DOHH2 (cell line): ENCODE data around the gene MTHFSD.

Experiments
- CTCF ChIP-seq: fragments of 200-600 bp; sonication (generic); IDR thresholded peaks from one replicate; pipeline ENCODE4 v1.5.1; 2014; ENCODE audit warnings: antibody characterized with exemption, mild to moderate bottlenecking, low read depth, low read length; ENCODE audit not compliant: poor library complexity, severe bottlenecking
- EZH2phosphoT487 ChIP-seq: fragments of 200-600 bp; sonication (generic); IDR thresholded peaks from 2 replicates; pipeline ENCODE4 v1.6.1; 2017; ENCODE audit warnings: borderline replicate concordance, mild to moderate bottlenecking, antibody characterized with exemption, low read length, moderate library complexity, mixed read lengths

- TF ChIP-seq CTCF (no peak), EZH2phosphoT487 (no peak)
Measured at GRCh38 chr16:86575095-86575685, 20.2 kb upstream of the MTHFSD start.
